ENCODE results near the gene TNRC18.
"Not testable (repeated sequence)": the region's sequence is repeated elsewhere in the genome, so short reads cannot be mapped to it uniquely, and the experiment has no call there.

TNRC18 gene

GRCh38 chr7:5313076-5313885 lies 110.4 kb downstream of the TNRC18 start:
- DNase-seq, result not testable (repeated sequence)

- not testable (repeated sequence) for DNase-seq
Observed at GRCh38 chr7:5312276-5313070, 111.2 kb downstream of the TNRC18 start.

- no peak for DNase-seq
Observed at GRCh38 chr7:5310822-5311405, 112.7 kb downstream of the TNRC18 start.

- DNase-seq, result no peak
Observed at GRCh38 chr7:5309146-5309545, 114.5 kb downstream of the TNRC18 start.

- DNase-seq, result not testable (repeated sequence)
Observed at GRCh38 chr7:5307221-5308142, 116.2 kb downstream of the TNRC18 start.

GRCh38 chr7:5305050-5305449 lies 118.6 kb downstream of the TNRC18 start:
- not testable (repeated sequence) for DNase-seq

GRCh38 chr7:5303591-5304505 lies 119.8 kb downstream of the TNRC18 start:
- DNase-seq, result no peak

- no peak for DNase-seq
Observed at GRCh38 chr7:5303061-5303460, 120.6 kb downstream of the TNRC18 start.

- no peak for DNase-seq
Observed at GRCh38 chr7:5302577-5302976, 121.1 kb downstream of the TNRC18 start.

GRCh38 chr7:5300366-5300765 lies 123.3 kb downstream of the TNRC18 start:
- no peak for DNase-seq

GRCh38 chr7:5296611-5297226 lies 126.9 kb downstream of the TNRC18 start:
- DNase-seq, result peak; percentile 67 to 69

- DNase-seq, result peak in 1 of 2 donors; percentile 8
Observed at GRCh38 chr7:5296015-5296610, 127.5 kb downstream of the TNRC18 start.

- DNase-seq, result no peak
Observed at GRCh38 chr7:5295039-5296014, 128.3 kb downstream of the TNRC18 start.

- DNase-seq, result no peak
Observed at GRCh38 chr7:5294169-5294987, 129.3 kb downstream of the TNRC18 start.

GRCh38 chr7:5291711-5292335 lies 131.8 kb downstream of the TNRC18 start:
- DNase-seq, result not testable (repeated sequence)

GRCh38 chr7:5291301-5291700 lies 132.3 kb downstream of the TNRC18 start:
- no peak for DNase-seq

- DNase-seq, result no peak
Observed at GRCh38 chr7:5289355-5289754, 134.3 kb downstream of the TNRC18 start.

- not testable (repeated sequence) for DNase-seq
Observed at GRCh38 chr7:5288560-5288959, 135.1 kb downstream of the TNRC18 start.
